Caco-2 (cell line): Measurements from ENCODE around the gene SMAD7. TPM values are rescaled to one million over a fixed set of nuclear protein-coding genes. Genes with fewer than 3 reads are reported as not detected.

Source experiments
- BruUV-seq: library from RNA; stranded (reverse); fragments of 400-500 nt; replicated peaks from 2 replicates; lab custom pipeline; 2021; lab: Mats Ljungman, UMichigan
- CTCF ChIA-PET: fragments of 300-600 bp; sonication (Branson Sonifier 250); formaldehyde crosslinking; loops from one replicate; lab custom pipeline; 2022; ENCODE audit warnings: antibody characterized with exemption; lab: Charles Lee
- POLR2A ChIA-PET: fragments of 300-600 bp; sonication (Branson Sonifier 250); formaldehyde crosslinking; loops from one replicate; lab custom pipeline; 2022; ENCODE audit warnings: antibody characterized with exemption; lab: Charles Lee
- DNase-seq, 2 experiments: peaks; one replicate each; pipeline versions ENCODE4 v3.0.0 to v3.0.0-alpha.2; 2020 to 2022
- H3K27me3 ChIP-seq: replicated peaks from 2 replicates; pipeline ENCODE4 v1.6.0; 2011; ENCODE audit warnings: low read length; ENCODE audit not compliant: control insufficient read depth, insufficient read depth
- H3K36me3 ChIP-seq: 2 replicates; pipeline ENCODE4 v1.5.1; 2011; ENCODE audit warnings: low read length; ENCODE audit not compliant: control insufficient read depth, insufficient read depth
- H3K4me1 ChIP-seq: fragments of 250-450 bp; sonication (Bioruptor Pico); 2 replicates; pipeline ENCODE4 v1.5.1; 2020; ENCODE audit warnings: mild to moderate bottlenecking
- H3K4me3 ChIP-seq: 2 replicates; pipeline ENCODE4 v1.5.1; 2011; ENCODE audit warnings: low read depth, mild to moderate bottlenecking, control low read depth, low read length
- H3K9me3 ChIP-seq: fragments of 250-450 bp; sonication (Bioruptor Pico); 2 replicates; pipeline ENCODE4 v1.5.1; 2020; ENCODE audit warnings: mild to moderate bottlenecking, moderate library complexity
- H3K27ac Mint-ChIP-seq: one replicate; pipeline ENCODE4 v1.8.0; 2022; ENCODE audit warnings: mixed read lengths; ENCODE audit not compliant: unreplicated experiment
- H3K27me3 Mint-ChIP-seq: one replicate; pipeline ENCODE4 v1.8.0; 2022; ENCODE audit warnings: mixed read lengths; ENCODE audit not compliant: insufficient read depth, unreplicated experiment
- H3K36me3 Mint-ChIP-seq: one replicate; pipeline ENCODE4 v1.8.0; 2022; ENCODE audit warnings: mild to moderate bottlenecking, mixed read lengths; ENCODE audit not compliant: insufficient read depth, unreplicated experiment
- H3K4me1 Mint-ChIP-seq: one replicate; pipeline ENCODE4 v1.8.0; 2022; ENCODE audit warnings: low read depth, mixed read lengths; ENCODE audit not compliant: unreplicated experiment
- H3K4me3 Mint-ChIP-seq: one replicate; pipeline ENCODE4 v1.8.0; 2022; ENCODE audit warnings: mild to moderate bottlenecking, moderate library complexity, mixed read lengths; ENCODE audit not compliant: unreplicated experiment
- H3K9me3 Mint-ChIP-seq: one replicate; pipeline ENCODE4 v1.8.0; 2022; ENCODE audit warnings: mixed read lengths; ENCODE audit not compliant: unreplicated experiment
- CTCF ChIP-seq, 2 experiments: fragments of 200-600 bp in 1 of 2; IDR thresholded peaks; 1 replicate in 1 of 2; 2 replicates in 1 of 2; pipeline versions ENCODE4 v1.5.1 to v1.8.0; 2011 to 2022; ENCODE audit warnings: antibody characterized with exemption in 1 of 2, control low read depth in 1 of 2, inconsistent platforms in 1 of 2, low read depth in 1 of 2, low read length in 1 of 2, mild to moderate bottlenecking in 1 of 2, moderate library complexity in 1 of 2; ENCODE audit not compliant: insufficient read depth in 1 of 2, severe bottlenecking in 1 of 2, unreplicated experiment in 1 of 2
- intact Hi-C: fragments of 100-400 bp; cut with micrococcal nuclease; formaldehyde crosslinking; loops from one replicate; pipeline ENCODE4 v1.10.0; 2022; ENCODE audit not compliant: unreplicated experiment
- total RNA-seq: library from RNA; stranded (reverse); gene quantifications from 2 replicates; pipeline ENCODE4 v1.2.3, GENCODE V29; 2022

SMAD7 gene
- total RNA-seq, 1 experiment from 2014 or later = 9.3 TPM

GRCh38 chr18:48943736-48944527, 6.8 kb downstream of the SMAD7 start:
- no peak for DNase-seq
- Mint-ChIP-seq H3K4me1 (peaks cover 24% of the 10 kb centered on the region), H3K27ac (peak overlapping the region; percentile 69), H3K9me3 (no peaks in the 10 kb centered on the region), H3K4me3 (no peak overlapping the region), H3K36me3 (peaks cover 32% of the 10 kb centered on the region), H3K27me3 (no peaks in the 10 kb centered on the region)
- no peak overlapping the region for H3K4me3 ChIP-seq
- H3K9me3 ChIP-seq = no peaks in the 10 kb centered on the region
- CTCF ChIA-PET = no interaction called here
- BruUV-seq = no TSS peak
- peaks cover 63% of the 10 kb centered on the region for H3K4me1 ChIP-seq
- intact Hi-C loops = loop anchor here (10.0 kb wide), 1 partner anchor 159 kb away; no protein-coding TSS in a partner anchor
- no peaks in the 10 kb centered on the region for H3K27me3 ChIP-seq
- POLR2A ChIA-PET = interaction anchor here (0.6 kb wide), 1 partner anchor 294 kb away, joined by 4 read pairs; no protein-coding TSS in a partner anchor
- no peak for TF ChIP-seq CTCF (IDR thresholded peaks at IDR 0.05; ENCODE audit: insufficient read depth in 1 of 2, low read depth in 1 of 2, low read length in 1 of 2, severe bottlenecking in 1 of 2, unreplicated experiment in 1 of 2)
- H3K36me3 ChIP-seq = no peaks in the 10 kb centered on the region; the same call in 1 of the 2 replicates

- Mint-ChIP-seq H3K36me3 (peaks cover 31% of the 10 kb centered on the region), H3K27ac (peak overlapping the region; percentile 69), H3K27me3 (no peaks in the 10 kb centered on the region), H3K4me1 (peaks cover 24% of the 10 kb centered on the region), H3K4me3 (peak overlapping the region; percentile 37), H3K9me3 (no peaks in the 10 kb centered on the region)
- intact Hi-C loops = loop anchor here (10.0 kb wide), 1 partner anchor 159 kb away; no protein-coding TSS in a partner anchor
- Histone ChIP-seq H3K4me3 (no peak overlapping the region), H3K9me3 (no peaks in the 10 kb centered on the region), H3K36me3 (no peaks in the 10 kb centered on the region; the same call in 1 of the 2 replicates), H3K27me3 (no peaks in the 10 kb centered on the region), H3K4me1 (peaks cover 63% of the 10 kb centered on the region)
- ChIA-PET POLR2A (no interaction called here), CTCF (no interaction called here)
- BruUV-seq = no TSS peak
- TF ChIP-seq CTCF (IDR thresholded peaks at IDR 0.05; ENCODE audit: insufficient read depth in 1 of 2, low read depth in 1 of 2, low read length in 1 of 2, severe bottlenecking in 1 of 2, unreplicated experiment in 1 of 2) = no peak
- no peak for DNase-seq
Observed at GRCh38 chr18:48943333-48943732, 7.4 kb downstream of the SMAD7 start.

- Histone ChIP-seq H3K4me3 (no peak overlapping the region), H3K36me3 (no peaks in the 10 kb centered on the region; the same call in 1 of the 2 replicates)
- H3K36me3 Mint-ChIP-seq = peaks cover 25% of the 10 kb centered on the region
Observed at GRCh38 chr18:48942554-48943261, 8.1 kb downstream of the SMAD7 start.

More at GRCh38 chr18:48942554-48943261, 8.1 kb downstream of the SMAD7 start:
- TF ChIP-seq CTCF (IDR thresholded peaks at IDR 0.05; ENCODE audit: insufficient read depth in 1 of 2, low read depth in 1 of 2, low read length in 1 of 2, severe bottlenecking in 1 of 2, unreplicated experiment in 1 of 2) = no peak
- no TSS peak for BruUV-seq
- CTCF ChIA-PET = no interaction called here
- intact Hi-C loops = loop anchor here (1.0 to 10.0 kb wide), 2 partner anchors 12 to 158 kb away; no protein-coding TSS in a partner anchor
- H3K27me3 ChIP-seq = no peaks in the 10 kb centered on the region
- Mint-ChIP-seq H3K4me1 (peaks cover 20% of the 10 kb centered on the region), H3K27me3 (no peaks in the 10 kb centered on the region), H3K9me3 (no peaks in the 10 kb centered on the region), H3K4me3 (peak overlapping the region; percentile 37), H3K27ac (peak overlapping the region; percentile 69)
- POLR2A ChIA-PET = no interaction called here
- peaks cover 69% of the 10 kb centered on the region for H3K4me1 ChIP-seq
- no peaks in the 10 kb centered on the region for H3K9me3 ChIP-seq
- peak; percentile 77 to 87 for DNase-seq
